A549 (cell line): ENCODE measurements around the gene GOLGA3. TPM values are rescaled to one million over a fixed set of nuclear protein-coding genes. Genes with fewer than 3 reads are reported as not detected.

Experiments used
- ATAC-seq, 2 experiments: fragments of 200-7000 bp in 1 of 2; fragments of >200 bp in 1 of 2; cut with Nextera tagmentation in 1 of 2; cut with Tn5 transposase in 1 of 2; 3 replicates each; pipeline versions ENCODE4 v1.8.0 to v1.9.1; 2018 to 2020; ENCODE audit warnings: mild to moderate bottlenecking in 1 of 2, moderate library complexity in 1 of 2
- CTCF ChIA-PET: fragments of 300-600 bp; sonication (Branson Sonifier 250); formaldehyde crosslinking; extraction: SDS; loops from one replicate; lab custom pipeline; 2021; ENCODE audit warnings: antibody characterized with exemption, inconsistent platforms; lab: Yijun Ruan, JAX
- POLR2A ChIA-PET: fragments of 350-600 bp; formaldehyde crosslinking; extraction: SDS; loops from one replicate; lab custom pipeline; 2021; ENCODE audit warnings: antibody characterized with exemption, inconsistent platforms; lab: Yijun Ruan, JAX
- DNase-seq, 2 experiments: peaks; one replicate each; pipeline versions ENCODE4 v3.0.0 to v3.0.0-alpha.2; 2011 to 2016; ENCODE audit warnings: low read depth in 1 of 2, low spot score in 1 of 2
- FAIRE-seq: peaks from 2 replicates; lab custom pipeline; 2011; peaks lifted over from hg19 to GRCh38; lab: Jason Lieb, UNC
- H3K27ac ChIP-seq, 2 experiments: fragments of >200 bp; sonication (Bioruptor Twin); formaldehyde crosslinking; 3 replicates each; pipeline ENCODE4 v1.5.1; 2016 to 2017
- H3K4me1 ChIP-seq: fragments of >200 bp; sonication (Bioruptor Twin); formaldehyde crosslinking; 3 replicates; pipeline ENCODE4 v1.6.1; 2016
- H3K4me2 ChIP-seq: fragments of >200 bp; sonication (Bioruptor Twin); formaldehyde crosslinking; 3 replicates; pipeline ENCODE4 v1.6.1; 2016
- H3K4me3 ChIP-seq: fragments of >200 bp; sonication (Bioruptor Twin); formaldehyde crosslinking; 3 replicates; pipeline ENCODE4 v1.5.1; 2016
- H3K9me3 ChIP-seq: fragments of >200 bp; sonication (Bioruptor Twin); formaldehyde crosslinking; 3 replicates; pipeline ENCODE4 v1.6.1; 2016
- ATOH8 ChIP-seq: fragments of 250-450 bp; sonication (Bioruptor Pico); IDR thresholded peaks from 2 replicates; pipeline ENCODE4 v1.5.0; 2020; ENCODE audit warnings: low read depth, mild to moderate bottlenecking, moderate library complexity
- CBX8 ChIP-seq: fragments of 200-600 bp; sonication (generic); IDR thresholded peaks from 2 replicates; pipeline ENCODE4 v1.6.1; 2016
- CHD4 ChIP-seq: fragments of 200-600 bp; sonication (generic); IDR thresholded peaks from 2 replicates; pipeline ENCODE4 v1.6.1; 2016; ENCODE audit warnings: antibody characterized with exemption, mild to moderate bottlenecking, borderline replicate concordance
- EHMT2 ChIP-seq: fragments of 200-600 bp; sonication (generic); IDR thresholded peaks from 2 replicates; pipeline ENCODE4 v1.6.1; 2016; ENCODE audit warnings: antibody characterized with exemption, low read depth, mild to moderate bottlenecking, moderate library complexity
- ESRRA ChIP-seq: fragments of 150-350 bp; IDR thresholded peaks from 2 replicates; pipeline ENCODE4 v1.6.1; 2014; ENCODE audit warnings: mild to moderate bottlenecking, low read length, borderline replicate concordance
- GATA3 ChIP-seq: IDR thresholded peaks from 2 replicates; pipeline ENCODE4 v1.6.1; 2012; ENCODE audit warnings: borderline replicate concordance
- HDAC2 ChIP-seq: fragments of 200-600 bp; sonication (generic); IDR thresholded peaks from 2 replicates; pipeline ENCODE4 v1.6.1; 2016
- HEYL ChIP-seq: fragments of 250-450 bp; sonication (Bioruptor Pico); IDR thresholded peaks from 2 replicates; pipeline ENCODE4 v1.8.0; 2021; ENCODE audit warnings: mild to moderate bottlenecking, moderate library complexity
- HOXA7 ChIP-seq: fragments of 250-450 bp; sonication (Bioruptor Pico); IDR thresholded peaks from 2 replicates; pipeline ENCODE4 v1.5.0; 2020; ENCODE audit warnings: mild to moderate bottlenecking, moderate library complexity
- HOXB13 ChIP-seq: fragments of 250-450 bp; sonication (Bioruptor Pico); IDR thresholded peaks from 2 replicates; pipeline ENCODE4 v1.5.0; 2020; ENCODE audit warnings: low read depth, mild to moderate bottlenecking, moderate library complexity
- HOXB5 ChIP-seq: fragments of 250-450 bp; sonication (Bioruptor Pico); IDR thresholded peaks from 2 replicates; pipeline ENCODE4 v1.5.0; 2020; ENCODE audit warnings: mild to moderate bottlenecking, moderate library complexity
- KDM1A ChIP-seq: fragments of 200-600 bp; sonication (generic); IDR thresholded peaks from 2 replicates; pipeline ENCODE4 v1.6.1; 2016; ENCODE audit warnings: low read depth, mild to moderate bottlenecking
- MAFK ChIP-seq: fragments of 450-650 bp; IDR thresholded peaks from 2 replicates; pipeline ENCODE4 v1.6.1; 2014; ENCODE audit not compliant: partially characterized antibody
- MAZ ChIP-seq: fragments of 150-350 bp; IDR thresholded peaks from 2 replicates; pipeline ENCODE4 v1.6.1; 2014; ENCODE audit warnings: antibody characterized with exemption, low read depth, low read length, borderline replicate concordance
- POLR2AphosphoS2 ChIP-seq: conservative IDR thresholded peaks from 2 replicates; pipeline ENCODE4 v1.6.1; 2012; ENCODE audit warnings: low read length, improper control_type of control experiment, inconsistent platforms
- RAD21 ChIP-seq, 2 experiments: fragments of >200 bp in 1 of 2; sonication (Bioruptor Twin) in 1 of 2; formaldehyde crosslinking in 1 of 2; IDR thresholded peaks in 1 of 2; conservative IDR thresholded peaks in 1 of 2; 2 replicates in 1 of 2; 3 replicates in 1 of 2; pipeline ENCODE4 v1.6.1; 2012 to 2018; ENCODE audit warnings: inconsistent platforms in 1 of 2
- SREBF2 ChIP-seq: fragments of 450-650 bp; IDR thresholded peaks from 2 replicates; pipeline ENCODE4 v1.6.1; 2014; ENCODE audit warnings: mild to moderate bottlenecking, moderate library complexity
- TFCP2L1 ChIP-seq: fragments of 250-450 bp; sonication (Bioruptor Pico); IDR thresholded peaks from 2 replicates; pipeline ENCODE4 v1.5.0; 2021; ENCODE audit warnings: mild to moderate bottlenecking
- TP53 ChIP-seq: fragments of 250-450 bp; sonication (Bioruptor Pico); IDR thresholded peaks from 2 replicates; pipeline ENCODE4 v1.5.0; 2021; ENCODE audit warnings: mild to moderate bottlenecking, moderate library complexity
- ZC3H11A ChIP-seq: fragments of 450-650 bp; IDR thresholded peaks from 2 replicates; pipeline ENCODE4 v1.6.1; 2014; ENCODE audit warnings: antibody characterized with exemption, mild to moderate bottlenecking
- ZNF302 ChIP-seq: fragments of 250-450 bp; sonication (Bioruptor Pico); IDR thresholded peaks from 2 replicates; pipeline ENCODE4 v1.9.0; 2021; ENCODE audit warnings: inconsistent platforms, mild to moderate bottlenecking, moderate library complexity
- ZSCAN20 ChIP-seq: fragments of 250-450 bp; sonication (Bioruptor Pico); IDR thresholded peaks from 2 replicates; pipeline ENCODE4 v1.8.0; 2022; ENCODE audit warnings: mild to moderate bottlenecking, moderate library complexity
- WGBS: methylation state at CpG from one replicate; pipeline ENCODE4 v1.1.6; 2017; ENCODE audit errors: missing lambda C conversion rate; 5-methylcytosine and 5-hydroxymethylcytosine counted together
- polyA plus RNA-seq, 4 experiments: library from polyadenylated mRNA; depleted of rRNA in 3 of 4; stranded (reverse); fragments of >200 nt; fragmentation: RNase III in 1 of 4; extraction: RNeasy Plus Mini Kit Qiagen cat#74134 plus additional on column Dnase treatment in 1 of 4; gene quantifications; 2 replicates in 3 of 4; 3 replicates in 1 of 4; pipeline ENCODE4 v1.2.3, GENCODE V29; 2011 to 2017
- TF ChIP-seq, protein P1 (sequence below): fragments of 250-450 bp; sonication (Bioruptor Pico); IDR thresholded peaks from 2 replicates; pipeline ENCODE4 v1.5.0; 2021; ENCODE audit warnings: mild to moderate bottlenecking, moderate library complexity, borderline replicate concordance
- TF ChIP-seq, protein P2 (sequence below): fragments of 200-600 bp; sonication (generic); IDR thresholded peaks from 2 replicates; pipeline ENCODE4 v1.6.1; 2016; ENCODE audit warnings: antibody characterized with exemption, mild to moderate bottlenecking, moderate library complexity
- TF ChIP-seq, protein P3 (sequence below): fragments of 450-650 bp; IDR thresholded peaks from 2 replicates; pipeline ENCODE4 v1.6.1; 2014; ENCODE audit warnings: antibody characterized with exemption
- TF ChIP-seq, protein P4 (sequence below): fragments of 150-350 bp; IDR thresholded peaks from 2 replicates; pipeline ENCODE4 v1.6.1; 2014; ENCODE audit warnings: low read depth, mild to moderate bottlenecking, low read length

Gene GOLGA3
- polyA plus RNA-seq, 2 of the 4 experiments (the other 2 are of a cell fraction) = 23.0 to 25.5 TPM

GRCh38 chr12:132773077-132773955 lies 55.4 kb downstream of the GOLGA3 start:
- H3K4me2 ChIP-seq = no peak overlapping the region
- WGBS = 95% methylated on average over 31 of the region's 41 CpGs
- no peak; a peak in 1 of 6 replicates for ATAC-seq
- POLR2A ChIA-PET = no interaction called here
- no peak overlapping the region for H3K27ac ChIP-seq
- no peaks in the 10 kb centered on the region for H3K9me3 ChIP-seq
- FAIRE-seq = no peak
- no peak for DNase-seq
- no peak overlapping the region for H3K4me3 ChIP-seq
- H3K4me1 ChIP-seq = no peaks in the 10 kb centered on the region
- TF ChIP-seq ZSCAN20 (CRISPR knock-in tag) = no peak
- TF ChIP-seq ATOH8 = no peak
- no peak for TF ChIP-seq HOXB13
- no peak for TF ChIP-seq KDM1A
- TF ChIP-seq TFCP2L1 = no peak
- TF ChIP-seq MAZ = no peak
- TF ChIP-seq SREBF2 = no peak
- TF ChIP-seq, protein P1, sequence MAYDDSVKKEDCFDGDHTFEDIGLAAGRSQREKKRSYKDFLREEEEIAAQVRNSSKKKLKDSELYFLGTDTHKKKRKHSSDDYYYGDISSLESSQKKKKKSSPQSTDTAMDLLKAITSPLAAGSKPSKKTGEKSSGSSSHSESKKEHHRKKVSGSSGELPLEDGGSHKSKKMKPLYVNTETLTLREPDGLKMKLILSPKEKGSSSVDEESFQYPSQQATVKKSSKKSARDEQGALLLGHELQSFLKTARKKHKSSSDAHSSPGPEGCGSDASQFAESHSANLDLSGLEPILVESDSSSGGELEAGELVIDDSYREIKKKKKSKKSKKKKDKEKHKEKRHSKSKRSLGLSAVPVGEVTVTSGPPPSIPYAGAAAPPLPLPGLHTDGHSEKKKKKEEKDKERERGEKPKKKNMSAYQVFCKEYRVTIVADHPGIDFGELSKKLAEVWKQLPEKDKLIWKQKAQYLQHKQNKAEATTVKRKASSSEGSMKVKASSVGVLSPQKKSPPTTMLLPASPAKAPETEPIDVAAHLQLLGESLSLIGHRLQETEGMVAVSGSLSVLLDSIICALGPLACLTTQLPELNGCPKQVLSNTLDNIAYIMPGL (CRISPR knock-in tag) = no peak
- TF ChIP-seq, protein P2, sequence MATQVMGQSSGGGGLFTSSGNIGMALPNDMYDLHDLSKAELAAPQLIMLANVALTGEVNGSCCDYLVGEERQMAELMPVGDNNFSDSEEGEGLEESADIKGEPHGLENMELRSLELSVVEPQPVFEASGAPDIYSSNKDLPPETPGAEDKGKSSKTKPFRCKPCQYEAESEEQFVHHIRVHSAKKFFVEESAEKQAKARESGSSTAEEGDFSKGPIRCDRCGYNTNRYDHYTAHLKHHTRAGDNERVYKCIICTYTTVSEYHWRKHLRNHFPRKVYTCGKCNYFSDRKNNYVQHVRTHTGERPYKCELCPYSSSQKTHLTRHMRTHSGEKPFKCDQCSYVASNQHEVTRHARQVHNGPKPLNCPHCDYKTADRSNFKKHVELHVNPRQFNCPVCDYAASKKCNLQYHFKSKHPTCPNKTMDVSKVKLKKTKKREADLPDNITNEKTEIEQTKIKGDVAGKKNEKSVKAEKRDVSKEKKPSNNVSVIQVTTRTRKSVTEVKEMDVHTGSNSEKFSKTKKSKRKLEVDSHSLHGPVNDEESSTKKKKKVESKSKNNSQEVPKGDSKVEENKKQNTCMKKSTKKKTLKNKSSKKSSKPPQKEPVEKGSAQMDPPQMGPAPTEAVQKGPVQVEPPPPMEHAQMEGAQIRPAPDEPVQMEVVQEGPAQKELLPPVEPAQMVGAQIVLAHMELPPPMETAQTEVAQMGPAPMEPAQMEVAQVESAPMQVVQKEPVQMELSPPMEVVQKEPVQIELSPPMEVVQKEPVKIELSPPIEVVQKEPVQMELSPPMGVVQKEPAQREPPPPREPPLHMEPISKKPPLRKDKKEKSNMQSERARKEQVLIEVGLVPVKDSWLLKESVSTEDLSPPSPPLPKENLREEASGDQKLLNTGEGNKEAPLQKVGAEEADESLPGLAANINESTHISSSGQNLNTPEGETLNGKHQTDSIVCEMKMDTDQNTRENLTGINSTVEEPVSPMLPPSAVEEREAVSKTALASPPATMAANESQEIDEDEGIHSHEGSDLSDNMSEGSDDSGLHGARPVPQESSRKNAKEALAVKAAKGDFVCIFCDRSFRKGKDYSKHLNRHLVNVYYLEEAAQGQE = no peak
- TF ChIP-seq EHMT2 = no peak
- TF ChIP-seq, all 56 proteins: peak for 0
- CTCF ChIA-PET = interaction anchor here (0.6 to 1.2 kb wide), 3 partner anchors 11 to 204 kb away, joined by 3 to 4 read pairs (median 3); partner anchors contain the start of gene ANKLE2

GRCh38 chr12:132772606-132773005 lies 56.1 kb downstream of the GOLGA3 start:
- no peaks in the 10 kb centered on the region for H3K9me3 ChIP-seq
- H3K4me3 ChIP-seq = no peak overlapping the region
- no peak for ATAC-seq
- no peak for DNase-seq
- FAIRE-seq = no peak
- ChIA-PET CTCF (interaction anchor here (0.6 to 0.9 kb wide), 2 partner anchors 11 to 205 kb away, joined by 3 read pairs; partner anchors contain the start of gene ANKLE2), POLR2A (no interaction called here)
- H3K4me1 ChIP-seq = no peaks in the 10 kb centered on the region
- no peak overlapping the region for H3K27ac ChIP-seq
- H3K4me2 ChIP-seq = no peak overlapping the region
- WGBS = 93% methylated on average over 14 of the region's 14 CpGs
- TF ChIP-seq EHMT2 (no peak), CBX8 (no peak), ESRRA (no peak), GATA3 (no peak), ZC3H11A (no peak), HEYL (CRISPR knock-in tag) (no peak), CHD4 (no peak), HDAC2 (no peak), ZNF302 (CRISPR knock-in tag) (no peak), RAD21 (conservative IDR thresholded peaks at IDR 0.05 in 1 of 2, IDR thresholded peaks at IDR 0.05 in 1 of 2) (no peak), MAFK (no peak), HOXA7 (CRISPR knock-in tag) (no peak), TP53 (CRISPR knock-in tag) (no peak), HOXB5 (no peak), KDM1A (no peak), POLR2AphosphoS2 (no peak)
- TF ChIP-seq, protein P1 (CRISPR knock-in tag) = no peak
- TF ChIP-seq, protein P3, sequence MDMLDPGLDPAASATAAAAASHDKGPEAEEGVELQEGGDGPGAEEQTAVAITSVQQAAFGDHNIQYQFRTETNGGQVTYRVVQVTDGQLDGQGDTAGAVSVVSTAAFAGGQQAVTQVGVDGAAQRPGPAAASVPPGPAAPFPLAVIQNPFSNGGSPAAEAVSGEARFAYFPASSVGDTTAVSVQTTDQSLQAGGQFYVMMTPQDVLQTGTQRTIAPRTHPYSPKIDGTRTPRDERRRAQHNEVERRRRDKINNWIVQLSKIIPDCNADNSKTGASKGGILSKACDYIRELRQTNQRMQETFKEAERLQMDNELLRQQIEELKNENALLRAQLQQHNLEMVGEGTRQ = no peak
- TF ChIP-seq, protein P4, sequence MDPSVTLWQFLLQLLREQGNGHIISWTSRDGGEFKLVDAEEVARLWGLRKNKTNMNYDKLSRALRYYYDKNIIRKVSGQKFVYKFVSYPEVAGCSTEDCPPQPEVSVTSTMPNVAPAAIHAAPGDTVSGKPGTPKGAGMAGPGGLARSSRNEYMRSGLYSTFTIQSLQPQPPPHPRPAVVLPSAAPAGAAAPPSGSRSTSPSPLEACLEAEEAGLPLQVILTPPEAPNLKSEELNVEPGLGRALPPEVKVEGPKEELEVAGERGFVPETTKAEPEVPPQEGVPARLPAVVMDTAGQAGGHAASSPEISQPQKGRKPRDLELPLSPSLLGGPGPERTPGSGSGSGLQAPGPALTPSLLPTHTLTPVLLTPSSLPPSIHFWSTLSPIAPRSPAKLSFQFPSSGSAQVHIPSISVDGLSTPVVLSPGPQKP = no peak
